ENCODE data around the gene B3GNT5.

GRCh38 chr3:183233966-183234365, 19.1 kb upstream of the B3GNT5 start:
- no peak for TF ChIP-seq ZNF281 (CRISPR knock-in tag; IDR thresholded peaks at IDR 0.05)
- TF ChIP-seq CREB1 (CRISPR knock-in tag; IDR thresholded peaks at IDR 0.05), result no peak
- no peak for TF ChIP-seq MYBL2 (CRISPR knock-in tag; IDR thresholded peaks at IDR 0.05)
- TF ChIP-seq TEAD4 (CRISPR knock-in tag; IDR thresholded peaks at IDR 0.05), result no peak
- no peak for TF ChIP-seq USF2 (CRISPR knock-in tag; IDR thresholded peaks at IDR 0.05)
- TF ChIP-seq NR2C2 (CRISPR knock-in tag; IDR thresholded peaks at IDR 0.05), result no peak
- TF ChIP-seq, protein P1, sequence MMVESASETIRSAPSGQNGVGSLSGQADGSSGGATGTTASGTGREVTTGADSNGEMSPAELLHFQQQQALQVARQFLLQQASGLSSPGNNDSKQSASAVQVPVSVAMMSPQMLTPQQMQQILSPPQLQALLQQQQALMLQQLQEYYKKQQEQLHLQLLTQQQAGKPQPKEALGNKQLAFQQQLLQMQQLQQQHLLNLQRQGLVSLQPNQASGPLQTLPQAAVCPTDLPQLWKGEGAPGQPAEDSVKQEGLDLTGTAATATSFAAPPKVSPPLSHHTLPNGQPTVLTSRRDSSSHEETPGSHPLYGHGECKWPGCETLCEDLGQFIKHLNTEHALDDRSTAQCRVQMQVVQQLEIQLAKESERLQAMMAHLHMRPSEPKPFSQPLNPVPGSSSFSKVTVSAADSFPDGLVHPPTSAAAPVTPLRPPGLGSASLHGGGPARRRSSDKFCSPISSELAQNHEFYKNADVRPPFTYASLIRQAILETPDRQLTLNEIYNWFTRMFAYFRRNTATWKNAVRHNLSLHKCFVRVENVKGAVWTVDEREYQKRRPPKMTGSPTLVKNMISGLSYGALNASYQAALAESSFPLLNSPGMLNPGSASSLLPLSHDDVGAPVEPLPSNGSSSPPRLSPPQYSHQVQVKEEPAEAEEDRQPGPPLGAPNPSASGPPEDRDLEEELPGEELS (CRISPR knock-in tag; IDR thresholded peaks at IDR 0.05), result no peak
- TF ChIP-seq, protein P2, sequence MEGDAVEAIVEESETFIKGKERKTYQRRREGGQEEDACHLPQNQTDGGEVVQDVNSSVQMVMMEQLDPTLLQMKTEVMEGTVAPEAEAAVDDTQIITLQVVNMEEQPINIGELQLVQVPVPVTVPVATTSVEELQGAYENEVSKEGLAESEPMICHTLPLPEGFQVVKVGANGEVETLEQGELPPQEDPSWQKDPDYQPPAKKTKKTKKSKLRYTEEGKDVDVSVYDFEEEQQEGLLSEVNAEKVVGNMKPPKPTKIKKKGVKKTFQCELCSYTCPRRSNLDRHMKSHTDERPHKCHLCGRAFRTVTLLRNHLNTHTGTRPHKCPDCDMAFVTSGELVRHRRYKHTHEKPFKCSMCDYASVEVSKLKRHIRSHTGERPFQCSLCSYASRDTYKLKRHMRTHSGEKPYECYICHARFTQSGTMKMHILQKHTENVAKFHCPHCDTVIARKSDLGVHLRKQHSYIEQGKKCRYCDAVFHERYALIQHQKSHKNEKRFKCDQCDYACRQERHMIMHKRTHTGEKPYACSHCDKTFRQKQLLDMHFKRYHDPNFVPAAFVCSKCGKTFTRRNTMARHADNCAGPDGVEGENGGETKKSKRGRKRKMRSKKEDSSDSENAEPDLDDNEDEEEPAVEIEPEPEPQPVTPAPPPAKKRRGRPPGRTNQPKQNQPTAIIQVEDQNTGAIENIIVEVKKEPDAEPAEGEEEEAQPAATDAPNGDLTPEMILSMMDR (IDR thresholded peaks at IDR 0.05), result no peak
- TF ChIP-seq, protein P3, sequence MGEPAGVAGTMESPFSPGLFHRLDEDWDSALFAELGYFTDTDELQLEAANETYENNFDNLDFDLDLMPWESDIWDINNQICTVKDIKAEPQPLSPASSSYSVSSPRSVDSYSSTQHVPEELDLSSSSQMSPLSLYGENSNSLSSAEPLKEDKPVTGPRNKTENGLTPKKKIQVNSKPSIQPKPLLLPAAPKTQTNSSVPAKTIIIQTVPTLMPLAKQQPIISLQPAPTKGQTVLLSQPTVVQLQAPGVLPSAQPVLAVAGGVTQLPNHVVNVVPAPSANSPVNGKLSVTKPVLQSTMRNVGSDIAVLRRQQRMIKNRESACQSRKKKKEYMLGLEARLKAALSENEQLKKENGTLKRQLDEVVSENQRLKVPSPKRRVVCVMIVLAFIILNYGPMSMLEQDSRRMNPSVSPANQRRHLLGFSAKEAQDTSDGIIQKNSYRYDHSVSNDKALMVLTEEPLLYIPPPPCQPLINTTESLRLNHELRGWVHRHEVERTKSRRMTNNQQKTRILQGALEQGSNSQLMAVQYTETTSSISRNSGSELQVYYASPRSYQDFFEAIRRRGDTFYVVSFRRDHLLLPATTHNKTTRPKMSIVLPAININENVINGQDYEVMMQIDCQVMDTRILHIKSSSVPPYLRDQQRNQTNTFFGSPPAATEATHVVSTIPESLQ (CRISPR knock-in tag; IDR thresholded peaks at IDR 0.05), result no peak
- no peak for TF ChIP-seq JUN (CRISPR knock-in tag; IDR thresholded peaks at IDR 0.05)
